CD14-positive monocyte (primary cell): Measurements from ENCODE around the gene FTL. TPM values are rescaled to one million over a fixed set of nuclear protein-coding genes. Genes with fewer than 3 reads are reported as not detected.

Experiments used
- DNase-seq, 3 donors: peaks; one replicate each; pipeline ENCODE4 v3.0.0-alpha.2; 2011 to 2022
- H2AFZ ChIP-seq: 2 replicates; pipeline ENCODE4 v1.6.0; 2012; ENCODE audit warnings: mild to moderate bottlenecking, low read depth, low read length, inconsistent platforms; ENCODE audit not compliant: insufficient read depth, poor library complexity, severe bottlenecking
- H3K27ac ChIP-seq, 2 donors: 1 replicate in 1 of 2; 2 replicates in 1 of 2; pipeline ENCODE4 v1.5.1; 2012 to 2013; ENCODE audit warnings: low read length in 2 of 2, control low read depth in 1 of 2, inconsistent platforms in 1 of 2, low read depth in 1 of 2, mild to moderate bottlenecking in 1 of 2
- H3K27me3 ChIP-seq, 2 donors: one replicate each; pipeline versions ENCODE4 v1.6.0 to v1.6.1; 2011 to 2013; ENCODE audit warnings: low read length in 2 of 2; ENCODE audit not compliant: control insufficient read depth in 2 of 2, insufficient read depth in 2 of 2
- H3K36me3 ChIP-seq, 2 donors: replicated peaks in 1 of 2; 1 replicate in 1 of 2; 2 replicates in 1 of 2; pipeline versions ENCODE4 v1.5.1 to v1.6.1; 2012 to 2013; ENCODE audit warnings: low read length in 2 of 2, control low read depth in 1 of 2, inconsistent platforms in 1 of 2, mild to moderate bottlenecking in 1 of 2; ENCODE audit not compliant: insufficient read depth in 2 of 2, control insufficient read depth in 1 of 2
- H3K4me1 ChIP-seq, 2 donors: 1 replicate in 1 of 2; 2 replicates in 1 of 2; pipeline versions ENCODE4 v1.5.1 to v1.6.1; 2012 to 2013; ENCODE audit warnings: low read length in 2 of 2, control low read depth in 1 of 2, inconsistent platforms in 1 of 2, mild to moderate bottlenecking in 1 of 2, moderate library complexity in 1 of 2; ENCODE audit not compliant: insufficient read depth in 2 of 2, control insufficient read depth in 1 of 2
- H3K4me2 ChIP-seq: replicated peaks from 2 replicates; pipeline ENCODE3; 2012; ENCODE audit warnings: low read length, moderate library complexity, mild to moderate bottlenecking; ENCODE audit not compliant: poor library complexity, severe bottlenecking; ENCODE audit errors: extremely low read depth
- H3K4me3 ChIP-seq, 3 experiments: fragments of 200-600 bp in 1 of 3; sonication (generic) in 1 of 3; replicated peaks in 1 of 3; 1 replicate in 2 of 3; 2 replicates in 1 of 3; pipeline ENCODE4 v1.5.1; 2011 to 2013; ENCODE audit warnings: low read length in 3 of 3, mild to moderate bottlenecking in 3 of 3, control low read depth in 2 of 3, low read depth in 2 of 3, inconsistent platforms in 1 of 3, moderate library complexity in 1 of 3
- H3K79me2 ChIP-seq: 2 replicates; pipeline ENCODE4 v1.6.0; 2012; ENCODE audit warnings: mild to moderate bottlenecking, control low read depth, inconsistent platforms, low read length, moderate library complexity; ENCODE audit not compliant: insufficient read depth
- H3K9ac ChIP-seq: 2 replicates; pipeline ENCODE4 v1.6.0; 2017; ENCODE audit warnings: low read length, mild to moderate bottlenecking; ENCODE audit not compliant: insufficient read depth, poor library complexity, severe bottlenecking
- H3K9me3 ChIP-seq, 2 donors: replicated peaks in 1 of 2; 1 replicate in 1 of 2; 2 replicates in 1 of 2; pipeline versions ENCODE4 v1.5.1 to v1.6.1; 2012 to 2013; ENCODE audit warnings: low read length in 2 of 2, control low read depth in 1 of 2; ENCODE audit not compliant: control insufficient read depth in 1 of 2, insufficient read depth in 1 of 2
- H4K20me1 ChIP-seq: 2 replicates; pipeline ENCODE4 v1.6.0; 2012; ENCODE audit warnings: mild to moderate bottlenecking, low read length, control low read depth, moderate library complexity; ENCODE audit not compliant: insufficient read depth
- H3K27ac Mint-ChIP-seq, 7 donors: one replicate each; pipeline ENCODE4 v1.8.0; 2020; ENCODE audit warnings: mild to moderate bottlenecking in 7 of 7, mixed read lengths in 7 of 7, moderate library complexity in 6 of 7, inconsistent platforms in 2 of 7
- H3K27me3 Mint-ChIP-seq, 3 donors: one replicate each; pipeline ENCODE4 v1.8.0; 2021 to 2022; ENCODE audit warnings: low read depth in 3 of 3, mild to moderate bottlenecking in 3 of 3, mixed read lengths in 3 of 3, moderate library complexity in 3 of 3, inconsistent platforms in 1 of 3
- H3K36me3 Mint-ChIP-seq, 2 donors: one replicate each; pipeline ENCODE4 v1.8.0; 2020; ENCODE audit warnings: mixed read lengths in 2 of 2, inconsistent platforms in 1 of 2, mild to moderate bottlenecking in 1 of 2
- H3K4me1 Mint-ChIP-seq: one replicate; pipeline ENCODE4 v1.8.0; 2020; ENCODE audit warnings: mild to moderate bottlenecking, mixed read lengths
- H3K4me3 Mint-ChIP-seq, 2 donors: one replicate each; pipeline ENCODE4 v1.8.0; 2020; ENCODE audit warnings: mild to moderate bottlenecking in 2 of 2, mixed read lengths in 2 of 2, moderate library complexity in 1 of 2
- H3K9me3 Mint-ChIP-seq, 7 donors: one replicate each; pipeline ENCODE4 v1.8.0; 2020 to 2022; ENCODE audit warnings: mixed read lengths in 7 of 7, mild to moderate bottlenecking in 6 of 7, moderate library complexity in 6 of 7, inconsistent platforms in 2 of 7
- WGBS: methylation state at CpG from one replicate; pipeline ENCODE4 v1.1.5; 2013; ENCODE audit warnings: missing lambda C conversion rate; ENCODE audit not compliant: insufficient coverage; 5-methylcytosine and 5-hydroxymethylcytosine counted together
- intact Hi-C, 2 donors: fragments of 100-400 bp; cut with micrococcal nuclease; formaldehyde crosslinking; loops; one replicate each; pipeline versions ENCODE4 v1.15.0 to v1.15.1; 2023
- polyA plus RNA-seq, 3 donors: library from polyadenylated mRNA; depleted of rRNA in 1 of 3; unstranded in 2 of 3; stranded (reverse) in 1 of 3; fragments of 300-500 nt in 2 of 3; fragments of >200 nt in 1 of 3; fragmentation: Illumina TruSeq in 2 of 3; gene quantifications; 1 replicate in 2 of 3; 2 replicates in 1 of 3; pipeline ENCODE4 v1.2.3, GENCODE V29; 2012 to 2021
- TF ChIP-seq, protein P1 (sequence below): fragments of 200-600 bp; IDR thresholded peaks from one replicate; pipeline ENCODE4 v1.8.0; 2022; ENCODE audit warnings: antibody characterized with exemption, mild to moderate bottlenecking

FTL gene
- polyA plus RNA-seq, 3 donors = 4,468 to 26,681 (median 23,650) TPM

DNA sequence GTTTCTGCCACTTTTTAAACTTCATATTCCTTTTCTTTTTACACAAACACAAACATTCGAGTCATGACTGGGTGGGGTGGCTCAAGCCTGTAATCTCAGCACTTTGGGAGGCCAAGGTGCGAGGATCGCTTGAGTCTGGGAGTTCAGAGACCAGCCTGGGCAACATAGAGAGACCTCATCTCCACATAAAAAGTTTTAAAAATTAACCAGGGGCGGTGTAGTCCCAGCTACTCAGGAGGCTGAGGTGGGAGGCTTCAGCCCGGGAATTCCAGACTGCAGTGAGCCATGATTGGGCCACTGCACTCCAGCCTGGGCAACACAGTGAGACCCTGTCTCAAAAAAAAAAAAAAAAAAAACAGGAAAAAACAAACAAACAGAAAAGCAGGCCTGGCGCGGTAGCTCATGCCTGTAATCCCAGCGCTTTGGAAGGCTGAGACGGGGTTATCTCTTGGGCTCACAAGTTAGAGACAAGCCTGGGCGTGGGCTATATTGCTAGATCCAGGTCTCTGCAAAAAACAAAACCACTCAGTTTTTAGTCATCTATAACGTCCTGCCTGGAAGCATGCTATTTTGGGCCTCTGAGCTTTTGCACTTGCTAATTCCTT is 11.0 kb upstream of the FTL start:
- peak overlapping the region in 6 of 7 donors; percentile 70 to 91 (median 82) for H3K27ac Mint-ChIP-seq
- peak overlapping the region; percentile 91 for H2AFZ ChIP-seq
- H3K27me3 Mint-ChIP-seq = peaks cover 0 to 2% (median 0%) of the 10 kb centered on the region in 3 donors
- H3K4me1 ChIP-seq = peaks cover 23 to 33% of the 10 kb centered on the region in 2 donors
- no peak for DNase-seq
- peaks cover 0 to 3% (median 0%) of the 10 kb centered on the region in 7 donors for H3K9me3 Mint-ChIP-seq
- no peaks in the 10 kb centered on the region for H3K9me3 ChIP-seq
- intact Hi-C loops = loop anchor here in 1 of 2 donors (5.0 kb wide), 1 partner anchor 52 kb away; the partner anchor contains the start of gene NUCB1
- peak overlapping the region in 1 of 2 donors; percentile 86 for H3K27ac ChIP-seq
- no peaks in the 10 kb centered on the region for H3K27me3 ChIP-seq
- H3K4me3 ChIP-seq = peak overlapping the region; percentile 47 to 94 (median 79)
- H4K20me1 ChIP-seq = peaks cover 11% of the 10 kb centered on the region
- TF ChIP-seq, protein P1, sequence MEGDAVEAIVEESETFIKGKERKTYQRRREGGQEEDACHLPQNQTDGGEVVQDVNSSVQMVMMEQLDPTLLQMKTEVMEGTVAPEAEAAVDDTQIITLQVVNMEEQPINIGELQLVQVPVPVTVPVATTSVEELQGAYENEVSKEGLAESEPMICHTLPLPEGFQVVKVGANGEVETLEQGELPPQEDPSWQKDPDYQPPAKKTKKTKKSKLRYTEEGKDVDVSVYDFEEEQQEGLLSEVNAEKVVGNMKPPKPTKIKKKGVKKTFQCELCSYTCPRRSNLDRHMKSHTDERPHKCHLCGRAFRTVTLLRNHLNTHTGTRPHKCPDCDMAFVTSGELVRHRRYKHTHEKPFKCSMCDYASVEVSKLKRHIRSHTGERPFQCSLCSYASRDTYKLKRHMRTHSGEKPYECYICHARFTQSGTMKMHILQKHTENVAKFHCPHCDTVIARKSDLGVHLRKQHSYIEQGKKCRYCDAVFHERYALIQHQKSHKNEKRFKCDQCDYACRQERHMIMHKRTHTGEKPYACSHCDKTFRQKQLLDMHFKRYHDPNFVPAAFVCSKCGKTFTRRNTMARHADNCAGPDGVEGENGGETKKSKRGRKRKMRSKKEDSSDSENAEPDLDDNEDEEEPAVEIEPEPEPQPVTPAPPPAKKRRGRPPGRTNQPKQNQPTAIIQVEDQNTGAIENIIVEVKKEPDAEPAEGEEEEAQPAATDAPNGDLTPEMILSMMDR = no peak
- H3K36me3 Mint-ChIP-seq = peaks cover 15 to 28% of the 10 kb centered on the region in 2 donors
- H3K4me1 Mint-ChIP-seq = peaks cover 37% of the 10 kb centered on the region
- peak overlapping the region; percentile 90 for H3K9ac ChIP-seq
- peaks cover 34% of the 10 kb centered on the region for H3K79me2 ChIP-seq
- peak overlapping the region; percentile 97 for H3K4me2 ChIP-seq
- WGBS = 52% methylated on average over 5 of the region's 11 CpGs
- H3K36me3 ChIP-seq = peaks cover 0 to 19% of the 10 kb centered on the region in 2 donors
- H3K4me3 Mint-ChIP-seq = peak overlapping the region; percentile 82 to 88

DNA sequence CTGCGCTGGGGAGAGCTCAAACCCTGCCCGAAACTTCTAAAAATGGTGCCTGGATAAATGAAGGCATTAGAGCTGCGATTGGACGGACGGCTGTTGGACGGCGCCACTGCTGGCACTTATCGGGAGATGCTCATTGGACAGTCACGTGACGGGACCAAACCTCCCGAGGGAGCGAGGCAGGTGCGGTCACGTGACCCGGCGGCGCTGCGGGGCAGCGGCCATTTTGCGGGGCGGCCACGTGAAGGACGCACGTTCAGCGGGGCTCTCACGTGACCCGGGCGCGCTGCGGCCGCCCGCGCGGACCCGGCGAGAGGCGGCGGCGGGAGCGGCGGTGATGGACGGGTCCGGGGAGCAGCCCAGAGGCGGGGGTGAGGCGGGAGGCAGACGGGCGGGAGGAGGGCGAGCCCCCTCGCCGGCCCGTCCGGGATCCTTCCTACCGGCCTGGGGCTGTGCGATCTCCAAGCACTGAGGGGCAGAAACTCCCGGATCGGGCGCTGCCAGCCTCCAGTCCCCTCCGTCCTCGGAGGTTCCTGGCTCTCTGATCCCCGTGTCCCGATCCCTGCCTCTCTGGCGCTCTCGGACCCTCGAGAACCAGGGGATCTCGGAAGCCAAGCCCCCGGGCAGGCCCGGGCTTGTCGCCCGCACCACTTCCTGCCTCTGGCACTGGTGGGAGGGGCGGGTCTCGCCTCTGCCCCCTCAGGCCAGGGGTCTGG is 10.4 kb upstream of the FTL start, which contains the start of gene BAX:
BAX (plus strand) TSS at position 281 of the 713 bp plus-strand sequence; CDS start at position 335, 54 bp downstream.
- H3K9me3 ChIP-seq = no peaks in the 10 kb centered on the region
- no peaks in the 10 kb centered on the region for H3K27me3 ChIP-seq
- H3K27ac Mint-ChIP-seq = peak within 1 kb of the TSS; percentile 81 to 91 (median 87)
- H3K27me3 Mint-ChIP-seq = peaks cover 0 to 2% (median 0%) of the 10 kb centered on the region in 3 donors
- DNase-seq = peak; percentile 79 to 88 (median 80)
- intact Hi-C loops = loop anchor here in 1 of 2 donors (5.0 kb wide), 1 partner anchor 52 kb away; the partner anchor contains the start of gene NUCB1
- H3K4me1 Mint-ChIP-seq = peaks cover 42% of the 10 kb centered on the region
- peak within 1 kb of the TSS; percentile 97 for H3K4me2 ChIP-seq
- H3K9me3 Mint-ChIP-seq = no peaks in the 10 kb centered on the region
- TF ChIP-seq, protein P1 = no peak
- H3K36me3 ChIP-seq = peaks cover 0 to 19% of the 10 kb centered on the region in 2 donors
- H3K36me3 Mint-ChIP-seq = peaks cover 15 to 28% of the 10 kb centered on the region in 2 donors
- H3K9ac ChIP-seq = peak within 1 kb of the TSS; percentile 90
- peak within 1 kb of the TSS; percentile 82 to 88 for H3K4me3 Mint-ChIP-seq
- peaks cover 11% of the 10 kb centered on the region for H4K20me1 ChIP-seq
- peak within 1 kb of the TSS; percentile 54 to 86 for H3K27ac ChIP-seq
- H3K4me3 ChIP-seq = peak within 1 kb of the TSS; percentile 79 to 97 (median 94)
- H3K79me2 ChIP-seq = peaks cover 34% of the 10 kb centered on the region
- peaks cover 29 to 40% of the 10 kb centered on the region in 2 donors for H3K4me1 ChIP-seq
- H2AFZ ChIP-seq = peak within 1 kb of the TSS; percentile 91
- under 1% methylated on average over 67 of the region's 71 CpGs for WGBS
